GM21786 (cell line): ENCODE measurements around the gene LAT.
A peak's percentile ranks its signal among the peaks of the same experiment; 100 is the strongest.
"Not testable (repeated sequence)": the region's sequence is repeated elsewhere in the genome, so short reads cannot be mapped to it uniquely, and the experiment has no call there.

Experiments
- ATAC-seq: cut with Tn5 transposase; IDR thresholded peaks from one replicate; pipeline ENCODE4 v1.9.1; 2021; ENCODE audit not compliant: unreplicated experiment

LAT gene

DNA sequence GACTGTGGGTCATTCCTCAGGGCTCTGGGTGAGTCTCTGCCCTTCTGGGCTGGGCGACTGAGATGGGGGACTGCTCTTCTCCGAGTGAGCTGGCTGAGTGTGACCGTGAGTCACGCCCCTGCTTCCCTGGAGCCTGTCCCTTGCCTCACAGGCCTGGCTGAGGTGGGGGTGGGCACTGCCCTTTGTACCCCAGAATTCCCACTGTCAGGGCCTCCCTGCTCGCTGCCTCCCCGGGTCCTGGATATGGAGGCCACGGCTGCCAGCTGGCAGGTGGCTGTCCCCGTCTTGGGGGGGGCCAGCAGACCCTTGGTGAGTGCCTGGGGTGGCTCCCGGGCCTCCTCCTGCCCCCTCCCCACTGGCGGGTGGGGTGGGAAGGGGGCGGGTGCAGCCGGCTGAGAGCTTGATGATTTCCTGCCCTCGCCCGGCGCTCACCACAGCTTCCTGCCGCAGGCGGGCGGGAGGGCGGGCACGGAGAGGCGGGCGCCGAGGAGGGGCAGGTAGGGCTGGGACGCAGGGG lies at the start of gene LAT:
LAT (plus strand) TSS at position 434 of the 517 bp plus-strand sequence. CDS start 366 bp downstream, outside the sequence.
- no peak for ATAC-seq

- no peak for ATAC-seq
These were observed 49.5 kb upstream of the LAT start for GRCh38 chr16:28935346-28935745.

DNA sequence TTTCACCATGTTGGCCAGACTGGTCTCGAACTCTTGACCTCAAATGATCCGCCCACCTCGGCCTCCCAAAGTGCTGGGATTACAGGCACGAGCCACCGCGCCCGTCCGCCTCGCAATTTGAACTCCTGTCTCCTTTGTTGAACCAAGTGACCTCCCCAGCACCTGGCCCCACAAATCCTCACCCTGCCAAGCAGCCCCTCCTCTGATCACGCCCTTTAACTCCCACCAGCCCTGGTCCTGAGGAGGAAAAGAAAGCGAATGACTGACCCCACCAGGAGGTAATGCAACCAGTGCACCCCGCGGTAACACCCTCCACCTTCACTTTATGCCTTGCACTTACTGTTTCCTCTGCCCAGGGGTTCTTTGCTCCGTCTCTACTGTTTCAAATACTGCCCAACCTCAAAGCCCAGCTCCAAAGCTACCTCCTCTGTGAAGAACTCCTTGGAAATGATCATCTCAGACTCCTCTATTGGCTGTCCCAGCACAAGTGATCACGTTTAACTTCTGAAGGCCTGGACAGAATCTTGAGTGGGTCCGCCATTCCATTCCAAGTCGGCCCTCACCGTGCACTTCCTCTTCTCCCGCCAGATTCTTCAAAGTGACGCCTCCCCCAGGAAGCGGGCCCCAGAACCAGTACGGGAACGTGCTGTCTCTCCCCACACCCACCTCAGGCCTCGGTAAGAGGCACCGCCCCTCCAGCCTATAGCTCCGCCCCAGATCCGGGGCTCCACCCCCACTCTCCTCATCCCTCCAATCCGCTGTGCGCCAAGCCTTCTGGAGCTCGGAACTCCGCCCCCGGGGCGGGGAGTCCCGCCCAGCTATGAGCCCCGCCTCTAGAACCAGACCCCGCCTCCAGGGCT lies 48.7 kb upstream of the LAT start:
- ATAC-seq = peak; percentile 55

GRCh38 chr16:28936784-28937155 lies 48.1 kb upstream of the LAT start:
- no peak for ATAC-seq

DNA sequence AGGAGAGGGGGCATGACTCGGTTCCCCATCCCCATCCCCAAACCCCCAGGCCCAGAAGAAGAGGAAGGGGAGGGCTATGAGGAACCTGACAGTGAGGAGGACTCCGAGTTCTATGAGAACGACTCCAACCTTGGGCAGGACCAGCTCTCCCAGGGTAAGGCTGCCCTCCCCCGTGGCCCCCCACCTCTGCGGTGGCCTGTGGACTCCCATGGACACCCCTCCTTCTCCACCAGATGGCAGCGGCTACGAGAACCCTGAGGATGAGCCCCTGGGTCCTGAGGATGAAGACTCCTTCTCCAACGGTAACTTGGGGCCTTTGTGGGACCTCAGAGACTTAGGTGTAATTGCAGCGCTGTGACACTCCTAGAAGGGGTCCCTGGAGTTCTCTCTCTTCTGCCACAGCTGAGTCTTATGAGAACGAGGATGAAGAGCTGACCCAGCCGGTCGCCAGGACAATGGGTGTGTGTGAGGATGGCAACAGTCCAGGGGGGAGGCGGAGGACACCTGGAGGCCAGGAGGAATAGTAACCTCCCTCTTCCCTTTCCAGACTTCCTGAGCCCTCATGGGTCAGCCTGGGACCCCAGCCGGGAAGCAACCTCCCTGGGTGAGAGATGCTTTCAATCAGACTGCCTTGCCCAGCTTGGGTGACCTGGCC lies 47.5 kb upstream of the LAT start:
- no peak for ATAC-seq

GRCh38 chr16:28938721-28939120 lies 46.1 kb upstream of the LAT start:
- no peak for ATAC-seq

- ATAC-seq = not testable (repeated sequence)
These were observed 45.0 kb upstream of the LAT start for GRCh38 chr16:28939825-28940224.

GRCh38 chr16:28943281-28943680 lies 41.6 kb upstream of the LAT start:
- ATAC-seq = no peak

GRCh38 chr16:28946681-28947080 lies 38.2 kb upstream of the LAT start:
- no peak for ATAC-seq

- ATAC-seq = peak; percentile 91
These were observed 34.0 kb upstream of the LAT start, which contains the start of gene NFATC2IP for GRCh38 chr16:28950648-28951409. Gene NFATC2IP, plus strand, starts transcription at chr16:28950937. Its CDS starts 75 bp downstream, at chr16:28951012.

- no peak for ATAC-seq
These were observed 33.4 kb upstream of the LAT start for GRCh38 chr16:28951410-28951943.

GRCh38 chr16:28958216-28958615 lies 26.6 kb upstream of the LAT start:
- no peak for ATAC-seq

GRCh38 chr16:28958836-28959235 lies 26.0 kb upstream of the LAT start:
- ATAC-seq = no peak

GRCh38 chr16:28964072-28964471 lies 20.8 kb upstream of the LAT start:
- ATAC-seq = no peak

DNA sequence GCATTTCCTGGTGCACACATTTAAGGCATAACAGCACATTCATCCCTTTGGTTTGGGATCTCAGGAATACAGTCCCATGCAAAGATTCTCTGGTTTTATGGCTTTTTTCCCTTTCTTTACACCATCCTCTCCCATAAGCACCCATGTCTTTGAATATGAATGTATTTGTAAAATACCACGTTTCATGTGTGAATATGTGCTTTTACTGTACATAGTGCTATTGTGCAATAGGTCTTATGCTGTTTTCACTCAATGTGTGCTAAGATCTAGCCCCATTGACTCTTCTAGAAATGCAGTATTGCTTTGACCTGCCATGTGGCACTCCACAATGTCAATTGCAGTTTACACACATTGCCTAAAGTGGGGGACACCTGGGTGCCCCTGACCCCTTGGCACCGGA lies 20.4 kb upstream of the LAT start:
- ATAC-seq = no peak

GRCh38 chr16:28967156-28967555 lies 17.7 kb upstream of the LAT start:
- ATAC-seq = no peak

DNA sequence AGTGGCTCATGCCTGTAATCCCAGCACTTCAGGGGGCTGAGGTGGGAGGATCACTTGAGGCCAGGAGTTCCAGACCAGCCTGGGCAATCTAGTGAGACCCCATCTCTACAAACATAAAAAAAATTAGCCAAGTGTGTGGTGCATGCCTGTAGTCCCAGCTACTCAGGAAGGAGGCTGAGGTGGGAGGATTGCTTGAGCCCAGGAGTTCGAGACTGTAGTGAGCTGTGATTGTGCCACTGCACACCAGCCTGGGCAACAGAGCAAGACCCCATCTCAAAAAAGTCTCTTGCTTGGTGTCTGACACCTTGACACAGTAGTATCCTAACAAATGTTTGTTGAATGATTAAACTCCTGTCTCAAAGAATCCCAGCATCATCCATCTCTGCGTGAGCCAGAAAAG lies 15.2 kb upstream of the LAT start:
- not testable (repeated sequence) for ATAC-seq

DNA sequence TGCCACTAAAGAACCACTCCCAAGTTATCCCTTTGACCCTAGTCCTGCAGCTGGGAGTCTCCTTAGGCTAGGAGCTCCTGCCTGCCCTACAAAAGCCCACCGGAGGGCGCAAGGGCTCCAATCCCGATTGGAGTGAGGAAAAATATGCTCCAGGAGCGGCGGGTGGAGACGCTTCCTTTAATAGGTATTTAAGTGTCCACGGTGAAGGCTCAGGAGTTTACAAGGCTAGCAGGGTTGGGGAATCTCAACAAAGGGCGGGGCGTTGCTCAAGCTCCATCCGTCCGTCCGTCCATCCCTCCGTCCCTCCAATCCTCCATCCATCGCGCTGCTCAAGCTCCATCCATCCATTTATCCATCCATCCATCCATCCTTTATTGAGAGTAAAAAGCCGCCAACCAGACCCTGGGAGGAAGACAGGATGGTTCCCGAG lies 10.8 kb upstream of the LAT start:
- peak; percentile 11 for ATAC-seq

- peak; percentile 83 for ATAC-seq
These were observed 10.3 kb upstream of the LAT start, which contains the start of gene SPNS1 for GRCh38 chr16:28974437-28975157. Gene SPNS1, plus strand, starts transcription at chr16:28974778. Its CDS starts 374 bp downstream, at chr16:28975152.

DNA sequence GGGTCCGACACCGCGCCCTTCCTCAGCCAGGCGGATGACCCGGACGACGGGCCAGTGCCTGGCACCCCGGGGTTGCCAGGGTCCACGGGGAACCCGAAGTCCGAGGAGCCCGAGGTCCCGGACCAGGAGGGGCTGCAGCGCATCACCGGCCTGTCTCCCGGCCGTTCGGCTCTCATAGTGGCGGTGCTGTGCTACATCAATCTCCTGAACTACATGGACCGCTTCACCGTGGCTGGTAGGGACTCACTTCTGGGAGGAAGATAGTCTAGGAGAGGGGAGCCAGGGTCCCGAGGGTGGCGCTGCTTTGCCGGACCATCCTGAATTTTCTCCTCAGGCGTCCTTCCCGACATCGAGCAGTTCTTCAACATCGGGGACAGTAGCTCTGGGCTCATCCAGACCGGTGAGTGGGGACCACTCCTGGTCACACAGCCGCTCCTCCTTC lies 9.7 kb upstream of the LAT start:
- ATAC-seq = peak; percentile 5
